GM12878 (cell line): ENCODE measurements around the gene C5. TPM values are rescaled to one million over a fixed set of nuclear protein-coding genes. Genes with fewer than 3 reads are reported as not detected.

Experiments
- ASH2L ChIP-seq: fragments of 300-600, 200-600 bp; sonication (generic); IDR thresholded peaks from 2 replicates; pipeline ENCODE4 v1.6.1; 2017; ENCODE audit warnings: low read depth, mild to moderate bottlenecking, borderline replicate concordance
- BHLHE40 ChIP-seq, 2 experiments: fragments of 450-650 bp in 1 of 2; IDR thresholded peaks; 2 replicates each; pipeline ENCODE4 v1.6.1; 2011 to 2017; ENCODE audit warnings: low read depth in 2 of 2, borderline replicate concordance in 1 of 2, improper control_type of control experiment in 1 of 2, low read length in 1 of 2, mild to moderate bottlenecking in 1 of 2
- IKZF2 ChIP-seq, 2 experiments: fragments of 450-650 bp; IDR thresholded peaks; 2 replicates each; pipeline ENCODE4 v1.6.1; 2017; ENCODE audit warnings: mild to moderate bottlenecking in 2 of 2, moderate library complexity in 2 of 2
- KDM1A ChIP-seq: fragments of 200-600 bp; sonication (generic); IDR thresholded peaks from 2 replicates; pipeline ENCODE4 v1.6.1; 2016; ENCODE audit warnings: borderline replicate concordance
- MEF2A ChIP-seq: IDR thresholded peaks from 2 replicates; pipeline ENCODE4 v1.6.1; 2011; ENCODE audit warnings: low read depth, mild to moderate bottlenecking, low read length, moderate library complexity; ENCODE audit not compliant: insufficient read depth
- NFYA ChIP-seq: IDR thresholded peaks from 2 replicates; pipeline ENCODE4 v1.6.1; 2011; ENCODE audit warnings: low read depth, mild to moderate bottlenecking, low read length, improper control_type of control experiment, borderline replicate concordance
- NR2C2 ChIP-seq: IDR thresholded peaks from 2 replicates; pipeline ENCODE4 v1.6.1; 2011; ENCODE audit warnings: borderline replicate concordance, low read depth; ENCODE audit not compliant: control insufficient read depth, insufficient read length
- NRF1 ChIP-seq: conservative IDR thresholded peaks from 2 replicates; pipeline ENCODE4 v1.6.1; 2011; ENCODE audit warnings: mild to moderate bottlenecking, low read depth, low read length, improper control_type of control experiment
- RBBP5 ChIP-seq: fragments of 200-600 bp; sonication (generic); conservative IDR thresholded peaks from 2 replicates; pipeline ENCODE4 v1.6.1; 2016
- RFX5 ChIP-seq: IDR thresholded peaks from 2 replicates; pipeline ENCODE4 v1.6.1; 2011; ENCODE audit warnings: low read depth, low read length, improper control_type of control experiment
- SIX5 ChIP-seq: IDR thresholded peaks from 2 replicates; pipeline ENCODE4 v1.6.1; 2011; ENCODE audit warnings: mild to moderate bottlenecking, low read depth, low read length, moderate library complexity; ENCODE audit not compliant: severe bottlenecking
- SMAD5 ChIP-seq: IDR thresholded peaks from 2 replicates; pipeline ENCODE4 v1.6.1; 2016; ENCODE audit warnings: antibody characterized with exemption, low read depth
- SMC3 ChIP-seq: IDR thresholded peaks from 2 replicates; pipeline ENCODE4 v1.6.1; 2011; ENCODE audit warnings: low read length, improper control_type of control experiment, borderline replicate concordance
- SPI1 ChIP-seq: IDR thresholded peaks from 2 replicates; pipeline ENCODE4 v1.6.1; 2011; ENCODE audit warnings: low read depth, mild to moderate bottlenecking, low read length, moderate library complexity, borderline replicate concordance; ENCODE audit not compliant: insufficient read depth
- SRF ChIP-seq, 2 experiments: IDR thresholded peaks; 2 replicates each; pipeline ENCODE4 v1.6.1; 2011; ENCODE audit warnings: low read depth in 2 of 2, low read length in 2 of 2, mild to moderate bottlenecking in 1 of 2, moderate library complexity in 1 of 2
- STAT1 ChIP-seq: fragments of 450-650 bp; conservative IDR thresholded peaks from 2 replicates; pipeline ENCODE4 v1.6.1; 2014; ENCODE audit warnings: antibody characterized with exemption, mild to moderate bottlenecking
- TAF1 ChIP-seq: IDR thresholded peaks from 2 replicates; pipeline ENCODE4 v1.6.1; 2011; ENCODE audit warnings: mild to moderate bottlenecking, low read depth, low read length, borderline replicate concordance
- ZNF207 ChIP-seq: fragments of 450-650 bp; IDR thresholded peaks from 2 replicates; pipeline ENCODE4 v1.6.1; 2014; ENCODE audit warnings: antibody characterized with exemption, mild to moderate bottlenecking, borderline replicate concordance
- ZZZ3 ChIP-seq: IDR thresholded peaks from 2 replicates; pipeline ENCODE4 v1.6.1; 2011; ENCODE audit warnings: low read depth; ENCODE audit not compliant: control insufficient read depth, insufficient read length
- polyA plus RNA-seq, 11 experiments: library from polyadenylated mRNA; depleted of rRNA in 4 of 11; unstranded in 6 of 11; stranded (reverse) in 5 of 11; fragments of >200 nt; fragmentation: Nextera tagmentation in 4 of 11; fragmentation: Illumina TruSeq in 1 of 11; extraction: Ambion mirVana in 4 of 11; extraction: Trizol in 1 of 11; gene quantifications; 1 replicate in 1 of 11; 2 replicates in 10 of 11; pipeline versions ENCODE4 v1.2.1 to v1.2.3, GENCODE V29; 2011 to 2016; ENCODE audit warnings: inconsistent platforms in 2 of 11, missing spikeins in 2 of 11, low read depth in 1 of 11
- total RNA-seq, 4 experiments: library from RNA; depleted of rRNA in 3 of 4; stranded (reverse); fragments of >200 nt in 3 of 4; fragmentation: Illumina TruSeq in 1 of 4; extraction: Trizol in 1 of 4; gene quantifications; 2 replicates each; pipeline versions ENCODE4 v1.2.1 to v1.2.3, GENCODE V29; 2013 to 2021
- TF ChIP-seq, protein P1 (sequence below): IDR thresholded peaks from 2 replicates; pipeline ENCODE4 v1.6.1; 2011; ENCODE audit warnings: borderline replicate concordance, low read depth, mild to moderate bottlenecking, moderate library complexity, low read length; ENCODE audit not compliant: insufficient read depth, poor library complexity, severe bottlenecking
- TF ChIP-seq, protein P2 (sequence below): fragments of 450-650 bp; formaldehyde crosslinking; IDR thresholded peaks from 2 replicates; pipeline ENCODE4 v1.4.0; 2020; ENCODE audit warnings: mild to moderate bottlenecking, moderate library complexity
- TF ChIP-seq, protein P3 (sequence below): IDR thresholded peaks from 2 replicates; pipeline ENCODE4 v1.6.1; 2012; ENCODE audit warnings: low read depth, low read length, improper control_type of control experiment
- TF ChIP-seq, protein P4 (sequence below): fragments of 450-650 bp; IDR thresholded peaks from 2 replicates; pipeline ENCODE4 v1.6.1; 2016; ENCODE audit warnings: mild to moderate bottlenecking

Gene C5
- total and polyA plus RNA-seq, 10 of the 15 experiments (the other 5 are each of a cell fraction or from before 2014, with no cell fraction given), result 0.39 to 2.2 (median 1.2) TPM

DNA sequence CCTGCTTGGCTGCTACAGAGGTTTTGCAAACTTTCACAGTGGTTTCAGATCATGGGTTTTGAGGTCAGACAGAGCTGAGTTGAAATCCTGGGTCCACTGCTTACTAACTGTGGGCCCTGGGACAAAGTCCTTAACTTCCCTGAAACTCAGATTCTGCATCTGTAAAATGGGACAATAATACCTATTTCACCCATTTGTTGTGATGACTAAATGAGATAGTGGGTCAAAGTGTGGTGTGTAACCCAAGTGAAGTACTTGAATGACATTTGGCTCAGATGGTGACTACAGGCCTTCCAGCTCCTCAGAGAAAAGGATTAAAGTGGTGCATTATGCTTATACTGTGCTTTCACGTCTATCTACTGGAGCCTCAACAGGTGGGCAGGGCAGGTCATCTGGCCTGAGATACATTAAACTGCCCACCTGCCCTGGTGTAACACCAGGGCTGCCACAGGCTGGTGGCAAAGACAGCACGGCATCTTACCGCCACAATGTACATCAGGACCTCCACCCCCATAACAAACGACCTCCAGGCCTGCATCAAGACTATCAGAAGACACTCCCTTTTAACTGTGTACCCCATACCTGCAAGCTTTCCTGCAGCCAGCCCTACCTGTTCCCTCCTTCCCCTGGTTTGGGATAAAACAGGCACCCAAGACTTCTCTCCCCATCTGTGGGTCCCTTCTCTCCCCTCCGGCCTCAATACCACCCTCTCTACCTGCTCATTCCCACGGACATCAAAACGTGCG, 122.6 kb downstream of the C5 start (continued):
- TF ChIP-seq SRF (IDR thresholded peaks at IDR 0.05; ENCODE audit: low read depth in 2 of 2, low read length in 2 of 2) (no peak), MEF2A (no peak), SMAD5 (0 out of 2 replicates have a peak, but pooled peaks have one; percentile 13), BHLHE40 (IDR thresholded peaks at IDR 0.05; ENCODE audit: borderline replicate concordance in 1 of 2, low read depth in 2 of 2, low read length in 1 of 2) (no peak), ZZZ3 (no peak), KDM1A (no peak), IKZF2 (IDR thresholded peaks at IDR 0.05) (no peak), ASH2L (no peak), SMC3 (no peak), RFX5 (no peak), SIX5 (no peak), STAT1 (no peak), NRF1 (no peak), TAF1 (no peak), ZNF207 (no peak), RBBP5 (no peak), NR2C2 (no peak), SPI1 (no peak), NFYA (no peak)
- TF ChIP-seq, protein P1, sequence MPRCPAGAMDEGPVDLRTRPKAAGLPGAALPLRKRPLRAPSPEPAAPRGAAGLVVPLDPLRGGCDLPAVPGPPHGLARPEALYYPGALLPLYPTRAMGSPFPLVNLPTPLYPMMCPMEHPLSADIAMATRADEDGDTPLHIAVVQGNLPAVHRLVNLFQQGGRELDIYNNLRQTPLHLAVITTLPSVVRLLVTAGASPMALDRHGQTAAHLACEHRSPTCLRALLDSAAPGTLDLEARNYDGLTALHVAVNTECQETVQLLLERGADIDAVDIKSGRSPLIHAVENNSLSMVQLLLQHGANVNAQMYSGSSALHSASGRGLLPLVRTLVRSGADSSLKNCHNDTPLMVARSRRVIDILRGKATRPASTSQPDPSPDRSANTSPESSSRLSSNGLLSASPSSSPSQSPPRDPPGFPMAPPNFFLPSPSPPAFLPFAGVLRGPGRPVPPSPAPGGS, result no peak
- TF ChIP-seq, protein P2, sequence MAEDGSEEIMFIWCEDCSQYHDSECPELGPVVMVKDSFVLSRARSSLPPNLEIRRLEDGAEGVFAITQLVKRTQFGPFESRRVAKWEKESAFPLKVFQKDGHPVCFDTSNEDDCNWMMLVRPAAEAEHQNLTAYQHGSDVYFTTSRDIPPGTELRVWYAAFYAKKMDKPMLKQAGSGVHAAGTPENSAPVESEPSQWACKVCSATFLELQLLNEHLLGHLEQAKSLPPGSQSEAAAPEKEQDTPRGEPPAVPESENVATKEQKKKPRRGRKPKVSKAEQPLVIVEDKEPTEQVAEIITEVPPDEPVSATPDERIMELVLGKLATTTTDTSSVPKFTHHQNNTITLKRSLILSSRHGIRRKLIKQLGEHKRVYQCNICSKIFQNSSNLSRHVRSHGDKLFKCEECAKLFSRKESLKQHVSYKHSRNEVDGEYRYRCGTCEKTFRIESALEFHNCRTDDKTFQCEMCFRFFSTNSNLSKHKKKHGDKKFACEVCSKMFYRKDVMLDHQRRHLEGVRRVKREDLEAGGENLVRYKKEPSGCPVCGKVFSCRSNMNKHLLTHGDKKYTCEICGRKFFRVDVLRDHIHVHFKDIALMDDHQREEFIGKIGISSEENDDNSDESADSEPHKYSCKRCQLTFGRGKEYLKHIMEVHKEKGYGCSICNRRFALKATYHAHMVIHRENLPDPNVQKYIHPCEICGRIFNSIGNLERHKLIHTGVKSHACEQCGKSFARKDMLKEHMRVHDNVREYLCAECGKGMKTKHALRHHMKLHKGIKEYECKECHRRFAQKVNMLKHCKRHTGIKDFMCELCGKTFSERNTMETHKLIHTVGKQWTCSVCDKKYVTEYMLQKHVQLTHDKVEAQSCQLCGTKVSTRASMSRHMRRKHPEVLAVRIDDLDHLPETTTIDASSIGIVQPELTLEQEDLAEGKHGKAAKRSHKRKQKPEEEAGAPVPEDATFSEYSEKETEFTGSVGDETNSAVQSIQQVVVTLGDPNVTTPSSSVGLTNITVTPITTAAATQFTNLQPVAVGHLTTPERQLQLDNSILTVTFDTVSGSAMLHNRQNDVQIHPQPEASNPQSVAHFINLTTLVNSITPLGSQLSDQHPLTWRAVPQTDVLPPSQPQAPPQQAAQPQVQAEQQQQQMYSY (CRISPR knock-in tag), result no peak
- TF ChIP-seq, protein P3, sequence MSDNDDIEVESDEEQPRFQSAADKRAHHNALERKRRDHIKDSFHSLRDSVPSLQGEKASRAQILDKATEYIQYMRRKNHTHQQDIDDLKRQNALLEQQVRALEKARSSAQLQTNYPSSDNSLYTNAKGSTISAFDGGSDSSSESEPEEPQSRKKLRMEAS, result no peak
- TF ChIP-seq, protein P4, sequence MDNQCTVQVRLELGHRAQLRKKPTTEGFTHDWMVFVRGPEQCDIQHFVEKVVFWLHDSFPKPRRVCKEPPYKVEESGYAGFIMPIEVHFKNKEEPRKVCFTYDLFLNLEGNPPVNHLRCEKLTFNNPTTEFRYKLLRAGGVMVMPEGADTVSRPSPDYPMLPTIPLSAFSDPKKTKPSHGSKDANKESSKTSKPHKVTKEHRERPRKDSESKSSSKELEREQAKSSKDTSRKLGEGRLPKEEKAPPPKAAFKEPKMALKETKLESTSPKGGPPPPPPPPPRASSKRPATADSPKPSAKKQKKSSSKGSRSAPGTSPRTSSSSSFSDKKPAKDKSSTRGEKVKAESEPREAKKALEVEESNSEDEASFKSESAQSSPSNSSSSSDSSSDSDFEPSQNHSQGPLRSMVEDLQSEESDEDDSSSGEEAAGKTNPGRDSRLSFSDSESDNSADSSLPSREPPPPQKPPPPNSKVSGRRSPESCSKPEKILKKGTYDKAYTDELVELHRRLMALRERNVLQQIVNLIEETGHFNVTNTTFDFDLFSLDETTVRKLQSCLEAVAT, result no peak
